Measurements from ENCODE around the gene LRRC7. TPM values are rescaled to one million over a fixed set of nuclear protein-coding genes. Genes with fewer than 3 reads are reported as not detected.

Gene LRRC7
- total RNA-seq, 4 donors from 2014 or later: 11.1 to 21.3 (median 14.1) TPM

GRCh38 chr1:69911301-69911801 lies 343.6 kb downstream of the LRRC7 start:
- TF ChIP-seq, protein P1, sequence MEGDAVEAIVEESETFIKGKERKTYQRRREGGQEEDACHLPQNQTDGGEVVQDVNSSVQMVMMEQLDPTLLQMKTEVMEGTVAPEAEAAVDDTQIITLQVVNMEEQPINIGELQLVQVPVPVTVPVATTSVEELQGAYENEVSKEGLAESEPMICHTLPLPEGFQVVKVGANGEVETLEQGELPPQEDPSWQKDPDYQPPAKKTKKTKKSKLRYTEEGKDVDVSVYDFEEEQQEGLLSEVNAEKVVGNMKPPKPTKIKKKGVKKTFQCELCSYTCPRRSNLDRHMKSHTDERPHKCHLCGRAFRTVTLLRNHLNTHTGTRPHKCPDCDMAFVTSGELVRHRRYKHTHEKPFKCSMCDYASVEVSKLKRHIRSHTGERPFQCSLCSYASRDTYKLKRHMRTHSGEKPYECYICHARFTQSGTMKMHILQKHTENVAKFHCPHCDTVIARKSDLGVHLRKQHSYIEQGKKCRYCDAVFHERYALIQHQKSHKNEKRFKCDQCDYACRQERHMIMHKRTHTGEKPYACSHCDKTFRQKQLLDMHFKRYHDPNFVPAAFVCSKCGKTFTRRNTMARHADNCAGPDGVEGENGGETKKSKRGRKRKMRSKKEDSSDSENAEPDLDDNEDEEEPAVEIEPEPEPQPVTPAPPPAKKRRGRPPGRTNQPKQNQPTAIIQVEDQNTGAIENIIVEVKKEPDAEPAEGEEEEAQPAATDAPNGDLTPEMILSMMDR (IDR thresholded peaks at IDR 0.05): no peak
- TF ChIP-seq EP300 (IDR thresholded peaks at IDR 0.05): peak in 1 of 2 donors; percentile 17
- WGBS, 2 donors: 45 to 64% methylated on average over 1 of the region's 1 CpG
- H3K4me1 ChIP-seq: peaks cover 0 to 26% (median 0%) of the 10 kb centered on the region in 4 donors
- H3K27ac ChIP-seq: no peak overlapping the region
- no peaks in the 10 kb centered on the region for H3K27me3 ChIP-seq
- no peak overlapping the region for H3K4me3 ChIP-seq
- H3K36me3 ChIP-seq: no peaks in the 10 kb centered on the region
- H3K9me3 ChIP-seq: no peaks in the 10 kb centered on the region
- no peak for DNase-seq (ENCODE audit: low spot score in 2 of 2)

DNA sequence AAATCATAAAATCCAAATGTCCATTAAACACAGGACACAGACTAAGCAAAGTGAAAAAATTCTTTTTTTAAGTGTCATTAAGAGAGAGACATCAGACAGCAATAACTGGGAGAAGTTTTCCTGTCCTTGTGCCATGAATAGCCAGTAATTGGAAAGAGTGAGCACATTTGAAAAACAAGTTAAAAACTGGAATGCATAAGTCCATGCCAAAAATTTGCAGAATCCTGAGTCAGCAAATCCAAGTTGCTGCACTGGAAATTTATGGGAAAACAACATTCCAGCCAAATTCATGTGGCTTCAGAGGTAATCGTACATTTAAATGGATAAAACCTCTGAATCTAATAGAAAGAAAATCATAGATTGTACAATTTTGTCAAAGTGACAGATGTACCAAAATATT lies 346.3 kb downstream of the LRRC7 start:
- no peak for DNase-seq (ENCODE audit: low spot score in 2 of 2)
- Histone ChIP-seq H3K36me3 (no peaks in the 10 kb centered on the region), H3K9me3 (peaks cover 0 to under 1% (median 0%) of the 10 kb centered on the region in 4 donors), H3K27me3 (no peaks in the 10 kb centered on the region), H3K27ac (peak overlapping the region in 2 of 4 donors; percentile 34 to 41), H3K4me1 (peaks cover 0 to 26% (median 0%) of the 10 kb centered on the region in 4 donors), H3K4me3 (no peak overlapping the region)
- WGBS, 2 donors: 3 to 29% methylated on average over 1 of the region's 1 CpG
- TF ChIP-seq EP300 (IDR thresholded peaks at IDR 0.05): peak in 1 of 2 donors; percentile 41
- TF ChIP-seq, protein P1 (IDR thresholded peaks at IDR 0.05): no peak

GRCh38 chr1:69914976-69915765 lies 347.4 kb downstream of the LRRC7 start:
- peak overlapping the region in 2 of 4 donors; percentile 38 to 40 for H3K27ac ChIP-seq
- WGBS, 2 donors: 15 to 18% methylated on average over 5 of the region's 5 CpGs
- no peak for DNase-seq (ENCODE audit: low spot score in 2 of 2)
- H3K27me3 ChIP-seq: no peaks in the 10 kb centered on the region
- peaks cover 0 to 26% (median 0%) of the 10 kb centered on the region in 4 donors for H3K4me1 ChIP-seq
- no peak overlapping the region for H3K4me3 ChIP-seq
- no peak for TF ChIP-seq EP300 (IDR thresholded peaks at IDR 0.05)
- TF ChIP-seq, protein P1 (IDR thresholded peaks at IDR 0.05): no peak
- TF ChIP-seq POLR2A (IDR thresholded peaks at IDR 0.05): no peak
- H3K36me3 ChIP-seq: no peaks in the 10 kb centered on the region
- H3K9me3 ChIP-seq: peaks cover 0 to 11% (median 0%) of the 10 kb centered on the region in 4 donors

GRCh38 chr1:69919129-69919921 lies 351.6 kb downstream of the LRRC7 start:
- no peak for DNase-seq (ENCODE audit: low spot score in 2 of 2)
- H3K4me3 ChIP-seq: no peak overlapping the region
- 98% methylated on average over 34 to 35 of the region's 36 CpGs for WGBS, 2 donors
- TF ChIP-seq POLR2A (IDR thresholded peaks at IDR 0.05) (no peak), EP300 (IDR thresholded peaks at IDR 0.05) (no peak)
- TF ChIP-seq, protein P1 (IDR thresholded peaks at IDR 0.05): no peak
- no peaks in the 10 kb centered on the region for H3K36me3 ChIP-seq
- peaks cover 0 to 11% (median 0%) of the 10 kb centered on the region in 4 donors for H3K9me3 ChIP-seq
- peaks cover 0 to 14% (median 0%) of the 10 kb centered on the region in 4 donors for H3K4me1 ChIP-seq
- H3K27ac ChIP-seq: no peak overlapping the region
- no peaks in the 10 kb centered on the region for H3K27me3 ChIP-seq
